ENCODE data around the gene AVPR1B.
"Not testable (repeated sequence)": the region's sequence is repeated elsewhere in the genome, so short reads cannot be mapped to it uniquely, and the experiment has no call there.

AVPR1B gene

GRCh38 chr1:206080026-206080820, 37.0 kb downstream of the AVPR1B start:
- DNase-seq (ENCODE audit: low read depth), result no peak

GRCh38 chr1:206079135-206079534, 38.1 kb downstream of the AVPR1B start:
- DNase-seq (ENCODE audit: low read depth), result no peak

- DNase-seq (ENCODE audit: low read depth), result no peak
Observed at GRCh38 chr1:206075786-206076755, 41.1 kb downstream of the AVPR1B start.

- DNase-seq (ENCODE audit: low read depth), result no peak
Observed at GRCh38 chr1:206074839-206075238, 42.3 kb downstream of the AVPR1B start.

GRCh38 chr1:206070627-206071304, 46.4 kb downstream of the AVPR1B start:
- DNase-seq (ENCODE audit: low read depth), result no peak

GRCh38 chr1:206068314-206068713, 48.9 kb downstream of the AVPR1B start:
- DNase-seq (ENCODE audit: low read depth), result no peak

GRCh38 chr1:206067486-206068227, 49.5 kb downstream of the AVPR1B start:
- DNase-seq (ENCODE audit: low read depth), result no peak

- no peak for DNase-seq (ENCODE audit: low read depth)
Observed at GRCh38 chr1:206066479-206067171, 50.6 kb downstream of the AVPR1B start.

GRCh38 chr1:206065547-206066145, 51.5 kb downstream of the AVPR1B start:
- DNase-seq (ENCODE audit: low read depth), result no peak

- not testable (repeated sequence) for DNase-seq (ENCODE audit: low read depth)
Observed at GRCh38 chr1:206064501-206064900, 52.7 kb downstream of the AVPR1B start.

GRCh38 chr1:206064001-206064400, 53.2 kb downstream of the AVPR1B start:
- not testable (repeated sequence) for DNase-seq (ENCODE audit: low read depth)

- DNase-seq (ENCODE audit: low read depth), result no peak
Observed at GRCh38 chr1:206062464-206062863, 54.7 kb downstream of the AVPR1B start.

GRCh38 chr1:206060844-206061243, 56.3 kb downstream of the AVPR1B start:
- no peak for DNase-seq (ENCODE audit: low read depth)
